SK-N-SH (cell line): ENCODE data around the gene SLC7A6. TPM values are rescaled to one million over a fixed set of nuclear protein-coding genes. Genes with fewer than 3 reads are reported as not detected.

Experiments used
- CTCF ChIA-PET: fragments of 300-600, 350-600 bp; formaldehyde crosslinking; extraction: SDS; loops from one replicate; lab custom pipeline; 2021; lab: Yijun Ruan, JAX
- POLR2A ChIA-PET: fragments of 350-600 bp; sonication (Branson Sonifier 250); formaldehyde crosslinking; extraction: SDS; loops from one replicate; lab custom pipeline; 2020; ENCODE audit warnings: antibody characterized with exemption, inconsistent platforms; lab: Yijun Ruan, JAX
- DNase-seq: peaks from one replicate; pipeline ENCODE4 v3.0.0; 2012
- H2AFZ ChIP-seq: fragments of 200-600 bp; sonication (generic); 2 replicates; pipeline ENCODE4 v1.8.1; 2016; ENCODE audit warnings: antibody characterized with exemption, mild to moderate bottlenecking, low read depth
- H3F3A ChIP-seq: fragments of 200-600 bp; sonication (generic); replicated peaks from 2 replicates; pipeline ENCODE3; 2016; ENCODE audit warnings: antibody characterized with exemption, mild to moderate bottlenecking; ENCODE audit not compliant: insufficient read depth
- H3K27ac ChIP-seq, 2 experiments: fragments of 200-500 bp in 1 of 2; fragments of 200-600 bp in 1 of 2; sonication (Bioruptor generic) in 1 of 2; sonication (generic), shearing (Covaris generic) in 1 of 2; 2 replicates each; pipeline versions ENCODE4 v1.5.1 to v1.6.1; 2014 to 2016; ENCODE audit warnings: low read depth in 2 of 2, inconsistent platforms in 1 of 2, low read length in 1 of 2, mild to moderate bottlenecking in 1 of 2, mixed read lengths in 1 of 2
- H3K27me3 ChIP-seq: fragments of 200-600 bp; sonication (generic), shearing (Covaris generic); 2 replicates; pipeline ENCODE4 v1.6.1; 2016; ENCODE audit warnings: mixed run types; ENCODE audit not compliant: insufficient read depth
- H3K36me3 ChIP-seq, 2 experiments: fragments of 200-500 bp in 1 of 2; fragments of 200-600 bp in 1 of 2; sonication (Bioruptor generic) in 1 of 2; sonication (generic) in 1 of 2; replicated peaks in 1 of 2; 2 replicates each; pipeline versions ENCODE3 to v1.5.1; 2014 to 2016; ENCODE audit warnings: low read length in 1 of 2, mild to moderate bottlenecking in 1 of 2; ENCODE audit not compliant: insufficient read depth in 2 of 2, control insufficient read depth in 1 of 2
- H3K4me1 ChIP-seq, 2 experiments: fragments of 200-500 bp in 1 of 2; fragments of 200-600 bp in 1 of 2; sonication (Bioruptor generic) in 1 of 2; sonication (generic), shearing (Covaris generic) in 1 of 2; 2 replicates each; pipeline versions ENCODE4 v1.5.1 to v1.6.1; 2014 to 2016; ENCODE audit warnings: low read depth in 1 of 2, low read length in 1 of 2, mixed run types in 1 of 2; ENCODE audit not compliant: insufficient read depth in 2 of 2, control insufficient read depth in 1 of 2
- H3K4me2 ChIP-seq: fragments of 200-600 bp; sonication (generic), shearing (Covaris generic); 2 replicates; pipeline ENCODE4 v1.6.1; 2017; ENCODE audit warnings: mixed run types
- H3K4me3 ChIP-seq, 2 experiments: fragments of 200-500 bp in 1 of 2; fragments of 200-600 bp in 1 of 2; sonication (Bioruptor generic) in 1 of 2; sonication (generic), shearing (Covaris generic) in 1 of 2; 2 replicates each; pipeline versions ENCODE4 v1.5.1 to v1.8.1; 2014 to 2016; ENCODE audit warnings: low read depth in 2 of 2, inconsistent platforms in 1 of 2, low read length in 1 of 2, mild to moderate bottlenecking in 1 of 2, mixed read lengths in 1 of 2, moderate library complexity in 1 of 2
- H3K79me2 ChIP-seq: fragments of 200-600 bp; sonication (generic); 2 replicates; pipeline ENCODE4 v1.8.1; 2017; ENCODE audit warnings: mild to moderate bottlenecking; ENCODE audit not compliant: insufficient read depth
- H3K9ac ChIP-seq: fragments of 200-600 bp; sonication (generic); 2 replicates; pipeline ENCODE4 v1.6.1; 2017; ENCODE audit warnings: mixed run types
- H3K9me2 ChIP-seq: fragments of 200-600 bp; sonication (generic); 2 replicates; pipeline ENCODE4 v1.6.1; 2017; ENCODE audit warnings: mixed run types
- H3K9me3 ChIP-seq: fragments of 200-600 bp; sonication (generic); 2 replicates; pipeline ENCODE4 v1.6.1; 2017; ENCODE audit warnings: mixed run types, mild to moderate bottlenecking, moderate library complexity
- H4K20me1 ChIP-seq: fragments of 200-600 bp; sonication (generic); 2 replicates; pipeline ENCODE4 v1.6.1; 2017; ENCODE audit warnings: mild to moderate bottlenecking, mixed run types; ENCODE audit not compliant: insufficient read depth
- CHD2 ChIP-seq: fragments of 150-350 bp; IDR thresholded peaks from 2 replicates; pipeline ENCODE4 v1.6.1; 2018; ENCODE audit warnings: low read length; ENCODE audit not compliant: partially characterized antibody
- ELF1 ChIP-seq: IDR thresholded peaks from 2 replicates; pipeline ENCODE4 v1.4.0; 2012
- EZH2phosphoT487 ChIP-seq: fragments of 200-600 bp; sonication (generic); IDR thresholded peaks from 2 replicates; pipeline ENCODE4 v1.6.1; 2017; ENCODE audit warnings: low read depth, mixed run types, mild to moderate bottlenecking, antibody characterized with exemption, moderate library complexity, borderline replicate concordance
- GABPA ChIP-seq: IDR thresholded peaks from 2 replicates; pipeline ENCODE4 v1.4.0; 2012; ENCODE audit warnings: low read depth, mild to moderate bottlenecking
- GATA2 ChIP-seq: sonication (generic); formaldehyde crosslinking; IDR thresholded peaks from 2 replicates; pipeline ENCODE4 v1.5.0; 2020; ENCODE audit warnings: mild to moderate bottlenecking, missing genetic modification reagents
- MEF2A ChIP-seq: IDR thresholded peaks from 2 replicates; pipeline ENCODE4 v1.4.0; 2012; ENCODE audit warnings: low read depth, borderline replicate concordance
- NRF1 ChIP-seq: IDR thresholded peaks from 2 replicates; pipeline ENCODE4 v1.6.1; 2012; ENCODE audit warnings: low read depth, mild to moderate bottlenecking, low read length
- RAD21 ChIP-seq: IDR thresholded peaks from 2 replicates; pipeline ENCODE4 v1.6.1; 2012; ENCODE audit warnings: mild to moderate bottlenecking, low read length
- RFX5 ChIP-seq: IDR thresholded peaks from 2 replicates; pipeline ENCODE4 v1.6.1; 2012; ENCODE audit warnings: mild to moderate bottlenecking, improper control_type of control experiment, low read length
- RXRA ChIP-seq: IDR thresholded peaks from 2 replicates; pipeline ENCODE4 v1.4.0; 2012; ENCODE audit warnings: low read depth, mild to moderate bottlenecking, borderline replicate concordance
- SMC3 ChIP-seq: IDR thresholded peaks from 2 replicates; pipeline ENCODE4 v1.6.1; 2012; ENCODE audit warnings: low read depth, low read length, improper control_type of control experiment
- YY1 ChIP-seq: IDR thresholded peaks from 2 replicates; pipeline ENCODE4 v1.4.0; 2012; ENCODE audit warnings: low read depth, mild to moderate bottlenecking
- WGBS: methylation state at CpG from one replicate; pipeline ENCODE4 v1.1.6; 2017; ENCODE audit warnings: low lambda C conversion rate; 5-methylcytosine and 5-hydroxymethylcytosine counted together
- polyA plus RNA-seq, 3 experiments: library from polyadenylated mRNA; depleted of rRNA; stranded (reverse); fragments of >200 nt; gene quantifications; 2 replicates each; pipeline ENCODE4 v1.2.3, GENCODE V29; 2012
- TF ChIP-seq, protein P1 (sequence below): IDR thresholded peaks from 2 replicates; pipeline ENCODE4 v1.4.0; 2012; ENCODE audit warnings: low read depth, borderline replicate concordance
- TF ChIP-seq, protein P2 (sequence below): IDR thresholded peaks from 2 replicates; pipeline ENCODE4 v1.4.0; 2012; ENCODE audit warnings: low read depth
- TF ChIP-seq, protein P3 (sequence below): fragments of 150-350 bp; IDR thresholded peaks from 2 replicates; pipeline ENCODE4 v1.6.1; 2016; ENCODE audit warnings: mild to moderate bottlenecking, low read depth, low read length
- TF ChIP-seq, protein P4 (sequence below): IDR thresholded peaks from 2 replicates; pipeline ENCODE4; 2012

SLC7A6 gene
- polyA plus RNA-seq, 1 of the 3 experiments (the other 2 are of a cell fraction), result 19.0 TPM

DNA sequence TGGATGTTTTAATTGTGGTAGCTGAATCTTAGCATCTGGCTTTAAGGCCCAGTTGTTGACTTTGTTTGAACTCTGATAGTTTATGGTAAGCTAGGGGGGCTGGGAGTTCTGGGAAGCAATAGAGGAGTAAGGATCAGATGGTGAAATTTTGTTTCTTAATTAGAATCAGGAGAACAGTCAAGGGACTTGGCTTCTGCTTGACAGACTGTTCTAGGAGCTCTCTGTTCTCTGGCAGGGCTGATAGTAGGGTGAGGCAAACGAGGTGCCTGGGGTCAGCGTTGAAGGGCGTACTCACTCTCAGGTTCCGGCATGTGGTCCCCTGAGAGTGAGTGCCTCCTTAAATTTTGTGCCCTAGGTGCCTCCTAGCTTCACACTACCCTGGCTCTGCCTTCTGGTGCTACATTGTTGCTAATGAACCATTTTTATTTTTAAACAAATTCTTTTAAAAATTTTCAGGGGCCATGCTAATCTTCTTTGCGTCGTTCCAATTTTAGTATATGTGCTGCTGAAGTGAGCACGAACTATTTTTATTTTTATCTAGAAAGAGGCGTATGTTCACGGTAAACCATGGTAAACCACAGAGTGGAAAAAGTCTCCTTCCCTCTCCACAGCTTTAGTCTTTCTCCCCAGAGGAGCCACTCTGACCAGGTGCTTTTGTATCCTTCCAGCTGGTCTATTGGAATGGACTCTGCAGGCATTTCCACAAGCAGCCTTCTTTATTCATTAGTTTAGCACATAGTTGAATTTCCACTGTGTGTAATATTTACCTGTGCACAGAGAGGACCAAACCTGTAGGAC lies 19.7 kb downstream of the SLC7A6 start:
- H3K36me3 ChIP-seq, result peaks cover 7 to 9% of the 10 kb centered on the region in 2 experiments
- no peak overlapping the region for H3K4me2 ChIP-seq
- no peaks in the 10 kb centered on the region for H3K9me2 ChIP-seq
- no peaks in the 10 kb centered on the region for H3K9me3 ChIP-seq
- no peaks in the 10 kb centered on the region for H3K27me3 ChIP-seq
- H3K4me1 ChIP-seq, result no peaks in the 10 kb centered on the region
- H3K27ac ChIP-seq, result no peak overlapping the region
- no peak for TF ChIP-seq CHD2
- TF ChIP-seq SMC3, result no peak
- TF ChIP-seq, protein P1, sequence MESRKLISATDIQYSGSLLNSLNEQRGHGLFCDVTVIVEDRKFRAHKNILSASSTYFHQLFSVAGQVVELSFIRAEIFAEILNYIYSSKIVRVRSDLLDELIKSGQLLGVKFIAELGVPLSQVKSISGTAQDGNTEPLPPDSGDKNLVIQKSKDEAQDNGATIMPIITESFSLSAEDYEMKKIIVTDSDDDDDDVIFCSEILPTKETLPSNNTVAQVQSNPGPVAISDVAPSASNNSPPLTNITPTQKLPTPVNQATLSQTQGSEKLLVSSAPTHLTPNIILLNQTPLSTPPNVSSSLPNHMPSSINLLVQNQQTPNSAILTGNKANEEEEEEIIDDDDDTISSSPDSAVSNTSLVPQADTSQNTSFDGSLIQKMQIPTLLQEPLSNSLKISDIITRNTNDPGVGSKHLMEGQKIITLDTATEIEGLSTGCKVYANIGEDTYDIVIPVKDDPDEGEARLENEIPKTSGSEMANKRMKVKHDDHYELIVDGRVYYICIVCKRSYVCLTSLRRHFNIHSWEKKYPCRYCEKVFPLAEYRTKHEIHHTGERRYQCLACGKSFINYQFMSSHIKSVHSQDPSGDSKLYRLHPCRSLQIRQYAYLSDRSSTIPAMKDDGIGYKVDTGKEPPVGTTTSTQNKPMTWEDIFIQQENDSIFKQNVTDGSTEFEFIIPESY, result no peak
- TF ChIP-seq YY1, result no peak
- TF ChIP-seq, protein P2, sequence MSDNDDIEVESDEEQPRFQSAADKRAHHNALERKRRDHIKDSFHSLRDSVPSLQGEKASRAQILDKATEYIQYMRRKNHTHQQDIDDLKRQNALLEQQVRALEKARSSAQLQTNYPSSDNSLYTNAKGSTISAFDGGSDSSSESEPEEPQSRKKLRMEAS, result no peak
- no peak for TF ChIP-seq NRF1
- TF ChIP-seq, protein P3, sequence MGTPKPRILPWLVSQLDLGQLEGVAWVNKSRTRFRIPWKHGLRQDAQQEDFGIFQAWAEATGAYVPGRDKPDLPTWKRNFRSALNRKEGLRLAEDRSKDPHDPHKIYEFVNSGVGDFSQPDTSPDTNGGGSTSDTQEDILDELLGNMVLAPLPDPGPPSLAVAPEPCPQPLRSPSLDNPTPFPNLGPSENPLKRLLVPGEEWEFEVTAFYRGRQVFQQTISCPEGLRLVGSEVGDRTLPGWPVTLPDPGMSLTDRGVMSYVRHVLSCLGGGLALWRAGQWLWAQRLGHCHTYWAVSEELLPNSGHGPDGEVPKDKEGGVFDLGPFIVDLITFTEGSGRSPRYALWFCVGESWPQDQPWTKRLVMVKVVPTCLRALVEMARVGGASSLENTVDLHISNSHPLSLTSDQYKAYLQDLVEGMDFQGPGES, result no peak
- TF ChIP-seq, protein P4, sequence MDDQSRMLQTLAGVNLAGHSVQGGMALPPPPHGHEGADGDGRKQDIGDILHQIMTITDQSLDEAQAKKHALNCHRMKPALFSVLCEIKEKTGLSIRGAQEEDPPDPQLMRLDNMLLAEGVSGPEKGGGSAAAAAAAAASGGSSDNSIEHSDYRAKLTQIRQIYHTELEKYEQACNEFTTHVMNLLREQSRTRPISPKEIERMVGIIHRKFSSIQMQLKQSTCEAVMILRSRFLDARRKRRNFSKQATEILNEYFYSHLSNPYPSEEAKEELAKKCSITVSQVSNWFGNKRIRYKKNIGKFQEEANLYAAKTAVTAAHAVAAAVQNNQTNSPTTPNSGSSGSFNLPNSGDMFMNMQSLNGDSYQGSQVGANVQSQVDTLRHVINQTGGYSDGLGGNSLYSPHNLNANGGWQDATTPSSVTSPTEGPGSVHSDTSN, result no peak
- ChIA-PET CTCF (interaction anchor here (1.0 to 10.4 kb wide), 4 partner anchors 11 to 467 kb away, joined by 3 to 80 read pairs (median 5); partner anchors contain the start of genes PRMT7, SLC7A6 and SLC7A6OS), POLR2A (no interaction called here)
- no peaks in the 10 kb centered on the region for H3F3A ChIP-seq
- H2AFZ ChIP-seq, result no peak overlapping the region
- H3K9ac ChIP-seq, result no peak overlapping the region
- WGBS, result 97% methylated on average over 9 of the region's 9 CpGs
- peaks cover 29% of the 10 kb centered on the region; the same call in 1 of the 2 replicates for H3K79me2 ChIP-seq
- peaks cover 9% of the 10 kb centered on the region; the same call in 1 of the 2 replicates for H4K20me1 ChIP-seq
- H3K4me3 ChIP-seq, result no peak overlapping the region
- DNase-seq, result no peak

DNA sequence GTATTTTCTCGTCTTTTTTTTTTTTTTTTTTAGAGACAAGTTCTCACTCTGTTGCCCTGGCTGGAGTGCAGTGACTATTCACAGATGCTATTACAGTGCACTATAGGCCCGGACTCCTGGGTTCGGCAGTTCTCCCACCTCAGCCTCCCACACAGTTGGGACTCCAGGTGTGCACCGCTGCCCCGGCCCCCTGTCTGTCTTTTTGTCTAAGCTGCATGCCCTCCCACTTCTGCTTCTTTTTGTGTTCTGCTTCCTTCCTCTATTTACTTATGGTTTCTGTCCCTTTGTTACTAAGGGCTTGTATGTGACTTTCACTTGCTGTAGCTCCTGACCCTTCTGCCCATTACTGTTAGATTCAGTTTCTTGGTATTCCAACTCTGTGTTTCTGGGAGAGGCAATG lies 20.5 kb downstream of the SLC7A6 start:
- H3K4me3 ChIP-seq, result no peak overlapping the region
- no peaks in the 10 kb centered on the region for H3K4me1 ChIP-seq
- no peaks in the 10 kb centered on the region for H3K9me2 ChIP-seq
- H3K27me3 ChIP-seq, result no peaks in the 10 kb centered on the region
- CTCF ChIA-PET, result interaction anchor here (0.9 to 10.4 kb wide), 4 partner anchors 16 to 468 kb away, joined by 3 to 80 read pairs (median 5); partner anchors contain the start of gene SLC7A6
- peaks cover 15% of the 10 kb centered on the region; the same call in 1 of the 2 replicates for H4K20me1 ChIP-seq
- no peaks in the 10 kb centered on the region for H3F3A ChIP-seq
- POLR2A ChIA-PET, result interaction anchor here (0.7 kb wide), 1 partner anchor 774 kb away, joined by 3 read pairs; no protein-coding TSS in a partner anchor
- WGBS, result 95% methylated on average over 5 of the region's 5 CpGs
- H3K36me3 ChIP-seq, result peaks cover 7% of the 10 kb centered on the region in 2 experiments
- DNase-seq, result no peak
- H3K9ac ChIP-seq, result no peak overlapping the region
- H3K9me3 ChIP-seq, result no peaks in the 10 kb centered on the region
- H3K4me2 ChIP-seq, result no peak overlapping the region
- no peak overlapping the region for H2AFZ ChIP-seq
- peaks cover 20% of the 10 kb centered on the region; the same call in 1 of the 2 replicates for H3K79me2 ChIP-seq
- no peak overlapping the region for H3K27ac ChIP-seq
- TF ChIP-seq GATA2 (CRISPR knock-in tag), result no peak
- TF ChIP-seq RXRA, result no peak
- TF ChIP-seq SMC3, result no peak
- TF ChIP-seq RFX5, result no peak
- no peak for TF ChIP-seq EZH2phosphoT487
- TF ChIP-seq GABPA, result no peak
- TF ChIP-seq MEF2A, result no peak
- no peak for TF ChIP-seq ELF1
- no peak for TF ChIP-seq RAD21
- TF ChIP-seq CHD2, result no peak
- TF ChIP-seq YY1, result no peak
- TF ChIP-seq, protein P1, result no peak
- TF ChIP-seq, protein P2, result no peak
- TF ChIP-seq NRF1, result no peak
